ENCODE measurements around the gene INO80E.
A peak's percentile ranks its signal among the peaks of the same experiment; 100 is the strongest.
"Not testable (repeated sequence)": the region's sequence is repeated elsewhere in the genome, so short reads cannot be mapped to it uniquely, and the experiment has no call there.

The INO80E gene

GRCh38 chr16:30032083-30032819, 36.2 kb downstream of the INO80E start:
- DNase-seq, result peak; percentile 53

DNA sequence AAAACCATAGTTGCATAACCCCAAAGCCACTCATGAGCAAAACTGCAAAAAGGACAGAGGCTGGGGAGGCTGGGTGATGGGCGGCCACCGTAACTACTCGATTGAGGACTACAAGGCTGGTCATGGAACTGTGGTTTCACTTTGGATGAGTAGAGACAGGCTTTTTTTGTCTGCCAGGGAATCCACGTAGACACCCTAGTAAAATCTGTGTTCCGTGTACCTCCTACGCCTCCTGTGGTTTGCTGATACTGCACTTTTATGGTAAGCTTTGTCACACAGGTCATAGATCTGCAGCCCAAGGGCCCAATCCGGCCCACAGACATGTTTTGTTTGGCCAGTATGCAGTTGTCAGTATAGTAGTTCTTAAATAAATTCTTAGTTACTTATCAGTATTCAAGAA, 37.2 kb downstream of the INO80E start:
- no peak for DNase-seq

GRCh38 chr16:30040221-30040620, 44.2 kb downstream of the INO80E start:
- DNase-seq, result no peak

GRCh38 chr16:30040690-30041089, 44.6 kb downstream of the INO80E start:
- DNase-seq, result not testable (repeated sequence)

- DNase-seq, result no peak
These were observed 45.8 kb downstream of the INO80E start for GRCh38 chr16:30041841-30042240.

DNA sequence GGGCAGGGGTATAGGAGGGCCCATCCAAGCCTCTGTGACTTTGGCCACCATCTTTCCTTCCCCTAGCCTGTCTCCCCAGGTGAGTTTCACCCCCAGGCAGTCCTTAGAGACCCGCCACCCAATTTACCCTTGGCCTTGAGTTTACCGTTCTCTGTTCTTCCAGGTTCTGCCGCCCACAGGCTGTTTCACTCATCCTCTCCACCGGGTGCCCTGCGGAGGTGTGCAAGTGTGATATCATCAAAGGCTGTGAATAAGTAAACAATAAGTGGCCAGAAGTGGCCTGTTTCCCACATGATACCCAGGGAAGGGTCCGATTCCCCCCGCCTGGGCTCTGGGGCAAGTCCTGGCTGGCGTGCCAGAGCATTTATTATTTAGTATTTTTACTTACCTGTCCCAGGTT, 50.1 kb downstream of the INO80E start:
- DNase-seq, result no peak

DNA sequence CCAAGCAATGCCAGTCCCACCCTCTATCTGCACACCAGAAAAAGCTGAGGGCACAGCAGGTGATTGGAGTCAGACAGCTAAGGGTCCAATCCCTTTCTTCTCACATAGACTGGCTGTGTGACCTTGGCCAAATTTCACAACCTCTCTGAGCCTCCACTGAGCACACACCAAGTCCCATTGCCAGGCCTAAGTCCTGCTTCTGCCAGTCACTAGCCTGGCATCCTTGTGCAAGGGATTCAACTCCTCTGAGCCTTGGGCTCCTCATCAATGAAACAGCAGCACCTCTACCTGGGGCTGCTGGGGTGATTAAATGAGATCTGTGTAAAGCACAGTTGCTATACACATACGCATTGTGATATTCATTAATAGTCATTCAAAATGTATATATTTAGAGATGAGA, 50.5 kb downstream of the INO80E start:
- no peak for DNase-seq

DNA sequence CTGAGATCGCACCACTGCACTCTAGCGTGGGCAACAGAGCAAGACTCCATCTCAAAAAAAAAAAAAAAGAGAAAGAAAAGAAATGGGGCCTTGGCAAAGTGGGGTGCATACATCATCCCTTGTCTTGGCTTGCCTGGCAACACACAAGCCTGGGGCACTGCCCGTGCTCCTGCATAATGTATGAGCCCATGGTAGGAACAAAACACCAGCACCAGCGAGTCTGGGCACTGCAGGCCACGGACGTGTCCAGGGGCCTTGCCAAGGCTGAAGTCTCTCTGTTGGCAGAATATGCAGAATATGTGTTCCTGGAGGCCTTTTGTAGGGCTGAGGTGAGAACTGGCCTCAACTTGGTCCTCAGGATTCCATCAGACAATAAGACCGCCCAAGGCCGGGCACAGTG, 53.8 kb downstream of the INO80E start:
- DNase-seq, result no peak

DNA sequence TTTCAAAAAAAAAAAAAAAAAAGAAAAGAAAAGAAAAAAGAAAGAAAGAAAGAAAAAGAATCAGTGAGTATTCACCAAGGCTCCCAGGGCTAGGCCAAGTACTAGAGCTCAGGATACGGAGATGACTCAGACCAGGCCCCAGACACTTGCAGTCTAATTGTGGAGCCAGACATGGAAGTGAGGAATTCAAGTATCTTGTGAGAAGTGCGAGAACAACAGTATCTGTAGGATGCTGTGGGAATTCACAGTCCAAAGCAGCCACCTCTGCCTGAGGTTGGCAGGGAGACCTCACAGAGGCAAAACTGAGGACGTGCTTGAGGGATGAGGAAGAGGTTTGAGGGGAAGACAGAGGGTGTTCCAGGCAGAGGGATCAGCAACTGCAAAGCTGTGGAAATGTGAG, 55.5 kb downstream of the INO80E start:
- DNase-seq, result no peak

GRCh38 chr16:30052671-30053372, 56.8 kb downstream of the INO80E start:
- DNase-seq, result peak; percentile 86

DNA sequence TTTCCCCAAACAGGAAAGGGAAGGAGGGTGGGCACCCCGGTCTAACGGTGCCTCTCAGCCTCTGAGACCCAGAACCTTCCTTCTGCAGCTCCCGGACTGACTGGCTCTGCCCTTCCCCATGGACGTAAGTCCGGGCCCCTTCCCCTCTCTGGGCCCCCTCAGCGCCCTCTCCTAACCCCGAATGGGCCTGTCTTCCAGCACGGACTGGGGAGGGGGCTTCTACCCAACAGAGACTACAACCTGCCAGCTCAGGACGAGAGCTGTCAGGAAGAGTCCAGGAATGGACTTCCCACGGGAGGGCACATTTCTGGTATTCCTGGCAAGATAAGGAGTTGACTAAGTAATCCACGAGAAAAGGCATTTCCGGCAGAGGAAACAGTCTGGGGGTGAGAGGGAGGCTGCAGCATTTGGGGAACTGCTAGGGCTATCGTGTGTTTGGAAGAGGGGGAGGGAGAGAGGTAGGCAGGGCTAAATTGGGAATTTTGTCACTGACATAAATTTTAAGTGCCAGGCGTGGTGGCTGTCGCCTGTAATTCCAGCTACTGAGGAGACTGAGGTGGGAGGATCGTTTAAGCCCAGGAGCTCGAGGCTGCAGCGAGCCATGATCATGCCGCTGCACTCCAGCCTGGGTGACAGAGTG, 57.5 kb downstream of the INO80E start:
- no peak for DNase-seq

DNA sequence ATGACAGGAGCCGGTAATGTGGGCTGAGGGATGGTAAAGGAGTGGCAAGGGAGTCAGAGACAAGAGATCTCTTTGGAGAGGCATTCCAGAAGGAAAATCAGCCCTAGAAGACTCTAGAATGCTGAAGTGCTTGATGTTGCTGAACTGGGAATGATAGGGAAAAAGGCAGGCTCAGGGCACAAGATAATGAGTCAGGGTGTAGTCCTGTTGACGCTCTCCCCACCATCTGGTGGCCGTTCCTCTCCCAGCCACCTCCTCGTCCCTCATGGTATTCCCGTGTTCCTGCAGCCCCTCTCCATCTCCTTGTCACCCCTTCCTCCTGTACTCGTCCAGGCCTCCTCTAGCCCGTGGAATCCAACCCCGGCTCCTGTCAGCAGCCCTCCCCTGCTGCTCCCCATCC, 58.4 kb downstream of the INO80E start:
- no peak for DNase-seq

DNA sequence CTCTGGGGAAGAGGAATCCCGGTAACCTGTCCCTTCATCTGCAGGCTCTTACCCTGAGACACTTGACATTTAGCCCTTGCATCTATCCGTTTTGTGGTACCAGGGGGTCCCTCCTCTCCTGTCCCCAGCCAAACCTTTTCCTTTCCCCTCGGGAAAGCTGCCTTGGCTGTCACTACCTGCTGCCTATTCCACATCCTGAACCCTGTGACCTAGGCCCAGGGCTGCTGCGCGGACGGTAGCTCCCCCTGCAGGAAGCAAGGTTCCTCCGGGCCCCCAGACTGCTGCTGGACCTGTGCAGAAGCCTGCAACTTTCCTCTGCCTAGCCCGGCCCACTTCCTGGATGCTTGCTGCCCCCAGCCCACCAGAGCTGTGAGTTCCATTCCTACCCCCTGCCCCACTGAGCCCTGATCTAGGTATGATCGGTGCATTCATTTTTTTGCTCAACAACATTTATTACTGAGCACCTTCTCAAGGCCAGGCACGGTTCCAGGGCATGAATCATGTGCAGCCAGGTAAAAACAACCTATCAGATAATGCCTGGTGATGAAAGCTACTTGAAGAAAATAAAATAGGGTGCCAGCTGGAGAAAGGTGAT, 59.0 kb downstream of the INO80E start:
- peak; percentile 31 for DNase-seq
